Calu3 (cell line): Measurements from ENCODE around the gene GAS6. TPM values are rescaled to one million over a fixed set of nuclear protein-coding genes. Genes with fewer than 3 reads are reported as not detected.

Experiments
- BruUV-seq: library from RNA; stranded (reverse); fragments of 400-500 nt; replicated peaks from 2 replicates; lab custom pipeline; 2021; lab: Mats Ljungman, UMichigan
- CTCF ChIA-PET: fragments of 300-600 bp; sonication (Branson Sonifier 250); formaldehyde crosslinking; loops from one replicate; lab custom pipeline; 2022; ENCODE audit warnings: antibody characterized with exemption; lab: Charles Lee
- DNase-seq: peaks from one replicate; pipeline ENCODE4 v3.0.0; 2022
- H3K27ac Mint-ChIP-seq: one replicate; pipeline ENCODE4 v1.8.0; 2022; ENCODE audit warnings: mixed read lengths; ENCODE audit not compliant: unreplicated experiment
- H3K27me3 Mint-ChIP-seq: one replicate; pipeline ENCODE4 v1.8.0; 2022; ENCODE audit warnings: mixed read lengths; ENCODE audit not compliant: unreplicated experiment
- H3K36me3 Mint-ChIP-seq: one replicate; pipeline ENCODE4 v1.8.0; 2022; ENCODE audit warnings: mild to moderate bottlenecking, moderate library complexity, mixed read lengths; ENCODE audit not compliant: insufficient read depth, unreplicated experiment
- H3K4me1 Mint-ChIP-seq: one replicate; pipeline ENCODE4 v1.8.0; 2022; ENCODE audit warnings: mild to moderate bottlenecking, low read depth, mixed read lengths; ENCODE audit not compliant: unreplicated experiment
- H3K4me3 Mint-ChIP-seq: one replicate; pipeline ENCODE4 v1.8.0; 2022; ENCODE audit warnings: mild to moderate bottlenecking, low read depth, moderate library complexity, mixed read lengths; ENCODE audit not compliant: unreplicated experiment
- H3K9me3 Mint-ChIP-seq: one replicate; pipeline ENCODE4 v1.8.0; 2022; ENCODE audit warnings: low read depth, mixed read lengths; ENCODE audit not compliant: unreplicated experiment
- CTCF ChIP-seq: fragments of 200-600 bp; IDR thresholded peaks from one replicate; pipeline ENCODE4 v1.8.0; 2022; ENCODE audit warnings: antibody characterized with exemption; ENCODE audit not compliant: unreplicated experiment
- intact Hi-C: fragments of 100-400 bp; cut with micrococcal nuclease; formaldehyde crosslinking; loops from one replicate; pipeline ENCODE4 v1.10.0; 2022; ENCODE audit not compliant: unreplicated experiment
- total RNA-seq: library from RNA; stranded (reverse); gene quantifications from 2 replicates; pipeline ENCODE4 v1.2.3, GENCODE V29; 2022

The GAS6 gene
- total RNA-seq, 1 experiment from 2014 or later = 0.42 TPM

- no TSS peak for BruUV-seq
- CTCF ChIA-PET = no interaction called here
- Mint-ChIP-seq H3K27me3 (no peaks in the 10 kb centered on the region), H3K27ac (no peak overlapping the region), H3K4me1 (no peaks in the 10 kb centered on the region), H3K9me3 (no peaks in the 10 kb centered on the region), H3K36me3 (peaks cover 5% of the 10 kb centered on the region), H3K4me3 (no peak overlapping the region)
- intact Hi-C loops = no loop called here
- no peak for DNase-seq
- TF ChIP-seq CTCF = no peak
These were observed 44.5 kb downstream of the GAS6 start for GRCh38 chr13:113819341-113819730.

- peaks cover 5% of the 10 kb centered on the region for H3K36me3 Mint-ChIP-seq
- H3K27ac Mint-ChIP-seq = no peak overlapping the region
- no peaks in the 10 kb centered on the region for H3K27me3 Mint-ChIP-seq
- no peaks in the 10 kb centered on the region for H3K9me3 Mint-ChIP-seq
- no peak for DNase-seq
- CTCF ChIA-PET = no interaction called here
- TF ChIP-seq CTCF = no peak
- intact Hi-C loops = no loop called here
- no peaks in the 10 kb centered on the region for H3K4me1 Mint-ChIP-seq
- no TSS peak for BruUV-seq
- no peak overlapping the region for H3K4me3 Mint-ChIP-seq
These were observed 45.1 kb downstream of the GAS6 start for GRCh38 chr13:113818700-113819295.

DNA sequence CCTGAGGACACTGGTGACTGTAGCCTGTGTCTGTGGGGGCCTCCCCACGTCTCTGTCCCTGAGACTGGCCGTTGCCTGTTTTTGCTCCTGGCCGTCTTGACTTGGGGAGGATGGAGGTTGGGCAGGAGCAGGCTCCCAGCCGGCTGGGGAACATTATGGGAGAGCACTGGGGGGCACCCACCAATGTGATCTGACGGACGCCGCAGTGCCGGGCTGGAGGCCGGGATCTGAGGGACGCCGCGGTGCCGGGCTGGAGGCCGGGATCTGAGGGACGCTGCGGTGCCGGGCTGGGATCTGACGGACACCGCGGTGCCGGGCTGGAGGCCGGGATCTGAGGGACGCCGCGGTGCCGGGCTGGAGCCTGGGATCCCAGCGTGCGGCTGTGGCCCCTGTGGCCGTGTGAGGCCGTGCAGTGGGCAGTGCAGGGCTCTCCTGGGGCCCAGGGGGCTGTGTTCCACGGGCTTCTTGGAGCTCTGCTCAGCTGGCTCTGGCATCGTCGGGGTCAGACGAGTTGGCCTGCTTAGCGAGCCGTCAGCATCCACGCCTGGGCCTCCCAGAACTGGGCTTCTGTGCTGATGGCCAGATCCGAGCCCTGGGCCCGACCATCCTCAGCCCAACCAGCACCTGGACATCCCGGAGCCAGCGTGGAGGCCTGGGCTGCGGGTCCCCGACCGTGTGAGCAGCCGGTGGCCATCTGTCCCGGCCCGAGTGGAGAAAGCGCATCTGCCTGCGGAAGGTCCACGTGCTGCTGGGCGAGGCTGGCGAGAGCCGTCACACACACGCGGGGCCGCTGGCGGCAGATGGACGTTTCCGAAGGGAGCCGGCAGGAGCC, 45.8 kb downstream of the GAS6 start:
- H3K4me3 Mint-ChIP-seq = no peak overlapping the region

More for the DNA sequence above, 45.8 kb downstream of the GAS6 start:
- Mint-ChIP-seq H3K36me3 (peaks cover 5% of the 10 kb centered on the region), H3K27ac (no peak overlapping the region), H3K9me3 (no peaks in the 10 kb centered on the region), H3K27me3 (no peaks in the 10 kb centered on the region), H3K4me1 (no peaks in the 10 kb centered on the region)
- BruUV-seq = no TSS peak
- no peak for TF ChIP-seq CTCF
- CTCF ChIA-PET = no interaction called here
- no peak for DNase-seq
- intact Hi-C loops = no loop called here
